ENCODE measurements around the gene CD3D. TPM values are rescaled to one million over a fixed set of nuclear protein-coding genes. Genes with fewer than 3 reads are reported as not detected.

Gene CD3D
- total RNA-seq, 1 donor from 2014 or later, result 0.61 TPM

DNA sequence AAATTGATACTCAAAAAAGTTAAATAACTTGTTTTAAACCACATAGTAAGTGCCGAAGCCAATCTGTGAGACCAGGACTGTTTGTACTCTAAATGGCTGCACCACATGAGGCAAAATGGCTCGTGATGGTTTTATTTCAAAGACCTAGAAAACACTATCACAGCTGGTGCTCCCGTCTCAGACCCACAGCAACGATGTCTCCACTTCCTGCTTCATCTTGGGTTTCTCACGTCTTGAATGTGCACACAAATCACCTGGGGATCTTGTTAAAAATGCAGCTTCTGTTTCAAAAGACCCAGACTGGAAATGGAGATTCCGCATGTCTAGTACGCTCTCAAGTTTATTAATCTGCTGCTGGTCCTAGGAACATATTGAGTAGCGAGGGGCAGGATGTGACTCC lies 36.8 kb downstream of the CD3D start:
- no peaks in the 10 kb centered on the region for H3K36me3 Mint-ChIP-seq (ENCODE audit: low read depth, unreplicated experiment)
- Histone ChIP-seq H3K36me3 (ENCODE audit: insufficient read depth, low read length) (no peaks in the 10 kb centered on the region), H2AFZ (ENCODE audit: low read depth, low read length) (no peak overlapping the region), H3K79me2 (ENCODE audit: insufficient read depth, low read length) (no peaks in the 10 kb centered on the region), H3K4me3 (ENCODE audit: insufficient read depth, low read depth, low read length) (no peak overlapping the region), H3K9me3 (ENCODE audit: insufficient read depth, low read depth, low read length) (no peaks in the 10 kb centered on the region), H3K4me2 (ENCODE audit: low read length) (no peak overlapping the region), H3K4me1 (ENCODE audit: insufficient read depth, low read length) (no peaks in the 10 kb centered on the region), H3K27ac (ENCODE audit: low read depth, low read length) (no peak overlapping the region), H3K27me3 (ENCODE audit: insufficient read depth, low read length) (peaks cover 2% of the 10 kb centered on the region), H3K9ac (ENCODE audit: low read length) (no peak overlapping the region), H4K20me1 (ENCODE audit: insufficient read depth, low read length) (no peaks in the 10 kb centered on the region)
- TF ChIP-seq, protein P1, sequence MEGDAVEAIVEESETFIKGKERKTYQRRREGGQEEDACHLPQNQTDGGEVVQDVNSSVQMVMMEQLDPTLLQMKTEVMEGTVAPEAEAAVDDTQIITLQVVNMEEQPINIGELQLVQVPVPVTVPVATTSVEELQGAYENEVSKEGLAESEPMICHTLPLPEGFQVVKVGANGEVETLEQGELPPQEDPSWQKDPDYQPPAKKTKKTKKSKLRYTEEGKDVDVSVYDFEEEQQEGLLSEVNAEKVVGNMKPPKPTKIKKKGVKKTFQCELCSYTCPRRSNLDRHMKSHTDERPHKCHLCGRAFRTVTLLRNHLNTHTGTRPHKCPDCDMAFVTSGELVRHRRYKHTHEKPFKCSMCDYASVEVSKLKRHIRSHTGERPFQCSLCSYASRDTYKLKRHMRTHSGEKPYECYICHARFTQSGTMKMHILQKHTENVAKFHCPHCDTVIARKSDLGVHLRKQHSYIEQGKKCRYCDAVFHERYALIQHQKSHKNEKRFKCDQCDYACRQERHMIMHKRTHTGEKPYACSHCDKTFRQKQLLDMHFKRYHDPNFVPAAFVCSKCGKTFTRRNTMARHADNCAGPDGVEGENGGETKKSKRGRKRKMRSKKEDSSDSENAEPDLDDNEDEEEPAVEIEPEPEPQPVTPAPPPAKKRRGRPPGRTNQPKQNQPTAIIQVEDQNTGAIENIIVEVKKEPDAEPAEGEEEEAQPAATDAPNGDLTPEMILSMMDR (IDR thresholded peaks at IDR 0.05; ENCODE audit: insufficient read depth, low read depth, low read length), result no peak
- no peak for TF ChIP-seq EZH2 (IDR thresholded peaks at IDR 0.05; ENCODE audit: insufficient read depth, low read length)
- DNase-seq (ENCODE audit: low read depth) (no peak), FAIRE-seq (no peak)
- H3K27ac Mint-ChIP-seq (ENCODE audit: unreplicated experiment), result no peak overlapping the region
- peaks cover 6% of the 10 kb centered on the region for H3K4me1 Mint-ChIP-seq (ENCODE audit: low read depth, unreplicated experiment)
- H3K9me3 Mint-ChIP-seq (ENCODE audit: unreplicated experiment), result no peaks in the 10 kb centered on the region
- H3K4me3 Mint-ChIP-seq (ENCODE audit: unreplicated experiment), result no peak overlapping the region
- H3K27me3 Mint-ChIP-seq (ENCODE audit: low read depth, unreplicated experiment), result peaks cover 23% of the 10 kb centered on the region

DNA sequence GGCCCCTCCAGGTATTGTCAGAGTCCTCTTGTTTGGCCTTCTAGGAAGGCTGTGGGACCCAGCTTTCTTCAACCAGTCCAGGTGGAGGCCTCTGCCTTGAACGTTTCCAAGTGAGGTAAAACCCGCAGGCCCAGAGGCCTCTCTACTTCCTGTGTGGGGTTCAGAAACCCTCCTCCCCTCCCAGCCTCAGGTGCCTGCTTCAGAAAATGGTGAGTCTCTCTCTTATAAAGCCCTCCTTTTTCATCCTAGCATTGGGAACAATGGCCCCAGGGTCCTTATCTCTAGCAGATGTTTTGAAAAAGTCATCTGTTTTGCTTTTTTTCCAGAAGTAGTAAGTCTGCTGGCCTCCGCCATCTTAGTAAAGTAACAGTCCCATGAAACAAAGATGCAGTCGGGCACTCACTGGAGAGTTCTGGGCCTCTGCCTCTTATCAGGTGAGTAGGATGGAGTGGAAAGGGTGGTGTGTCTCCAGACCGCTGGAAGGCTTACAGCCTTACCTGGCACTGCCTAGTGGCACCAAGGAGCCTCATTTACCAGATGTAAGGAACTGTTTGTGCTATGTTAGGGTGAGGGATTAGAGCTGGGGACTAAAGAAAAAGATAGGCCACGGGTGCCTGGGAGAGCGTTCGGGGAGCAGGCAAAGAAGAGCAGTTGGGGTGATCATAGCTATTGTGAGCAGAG lies 37.8 kb downstream of the CD3D start, which contains the start of gene CD3E:
Gene CD3E (plus strand): TSS at position 163 of the 681 bp plus-strand sequence. CDS start 223 bp downstream, at position 386.
- Mint-ChIP-seq H3K27ac (ENCODE audit: unreplicated experiment) (peak within 1 kb of the TSS; percentile 27), H3K9me3 (ENCODE audit: unreplicated experiment) (no peaks in the 10 kb centered on the region), H3K4me3 (ENCODE audit: unreplicated experiment) (no peak within 1 kb of the TSS), H3K36me3 (ENCODE audit: low read depth, unreplicated experiment) (no peaks in the 10 kb centered on the region), H3K27me3 (ENCODE audit: low read depth, unreplicated experiment) (peaks cover 33% of the 10 kb centered on the region), H3K4me1 (ENCODE audit: low read depth, unreplicated experiment) (peaks cover 6% of the 10 kb centered on the region)
- Histone ChIP-seq H3K79me2 (ENCODE audit: insufficient read depth, low read length) (no peaks in the 10 kb centered on the region), H3K27me3 (ENCODE audit: insufficient read depth, low read length) (peaks cover 4% of the 10 kb centered on the region), H3K4me3 (ENCODE audit: insufficient read depth, low read depth, low read length) (no peak within 1 kb of the TSS), H3K9ac (ENCODE audit: low read length) (no peak within 1 kb of the TSS), H3K4me1 (ENCODE audit: insufficient read depth, low read length) (no peaks in the 10 kb centered on the region), H3K36me3 (ENCODE audit: insufficient read depth, low read length) (no peaks in the 10 kb centered on the region), H3K9me3 (ENCODE audit: insufficient read depth, low read depth, low read length) (no peaks in the 10 kb centered on the region), H4K20me1 (ENCODE audit: insufficient read depth, low read length) (no peaks in the 10 kb centered on the region), H2AFZ (ENCODE audit: low read depth, low read length) (no peak within 1 kb of the TSS), H3K4me2 (ENCODE audit: low read length) (no peak within 1 kb of the TSS), H3K27ac (ENCODE audit: low read depth, low read length) (no peak within 1 kb of the TSS)
- TF ChIP-seq, protein P1 (IDR thresholded peaks at IDR 0.05; ENCODE audit: insufficient read depth, low read depth, low read length), result no peak
- TF ChIP-seq EZH2 (IDR thresholded peaks at IDR 0.05; ENCODE audit: insufficient read depth, low read length), result no peak
- FAIRE-seq (no peak), DNase-seq (ENCODE audit: low read depth) (no peak)

DNA sequence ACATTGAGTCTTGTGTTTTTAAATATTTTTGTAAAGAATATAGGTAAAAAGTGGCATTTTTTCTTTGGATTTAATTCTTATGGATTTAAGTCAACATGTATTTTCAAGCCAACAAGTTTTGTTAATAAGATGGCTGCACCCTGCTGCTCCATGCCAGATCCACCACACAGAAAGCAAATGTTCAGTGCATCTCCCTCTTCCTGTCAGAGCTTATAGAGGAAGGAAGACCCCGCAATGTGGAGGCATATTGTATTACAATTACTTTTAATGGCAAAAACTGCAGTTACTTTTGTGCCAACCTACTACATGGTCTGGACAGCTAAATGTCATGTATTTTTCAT lies 38.3 kb downstream of the CD3D start:
- Histone ChIP-seq H3K27ac (ENCODE audit: low read depth, low read length) (no peak overlapping the region), H3K36me3 (ENCODE audit: insufficient read depth, low read length) (no peaks in the 10 kb centered on the region), H3K9ac (ENCODE audit: low read length) (no peak overlapping the region), H3K4me3 (ENCODE audit: insufficient read depth, low read depth, low read length) (no peak overlapping the region), H2AFZ (ENCODE audit: low read depth, low read length) (no peak overlapping the region), H3K9me3 (ENCODE audit: insufficient read depth, low read depth, low read length) (no peaks in the 10 kb centered on the region), H3K4me2 (ENCODE audit: low read length) (no peak overlapping the region), H3K4me1 (ENCODE audit: insufficient read depth, low read length) (no peaks in the 10 kb centered on the region), H3K79me2 (ENCODE audit: insufficient read depth, low read length) (no peaks in the 10 kb centered on the region), H3K27me3 (ENCODE audit: insufficient read depth, low read length) (peaks cover 4% of the 10 kb centered on the region), H4K20me1 (ENCODE audit: insufficient read depth, low read length) (no peaks in the 10 kb centered on the region)
- Mint-ChIP-seq H3K36me3 (ENCODE audit: low read depth, unreplicated experiment) (no peaks in the 10 kb centered on the region), H3K4me3 (ENCODE audit: unreplicated experiment) (no peak overlapping the region), H3K27ac (ENCODE audit: unreplicated experiment) (no peak overlapping the region), H3K4me1 (ENCODE audit: low read depth, unreplicated experiment) (peaks cover 6% of the 10 kb centered on the region), H3K27me3 (ENCODE audit: low read depth, unreplicated experiment) (peaks cover 36% of the 10 kb centered on the region), H3K9me3 (ENCODE audit: unreplicated experiment) (no peaks in the 10 kb centered on the region)
- no peak for FAIRE-seq
- no peak for DNase-seq (ENCODE audit: low read depth)
- TF ChIP-seq, protein P1 (IDR thresholded peaks at IDR 0.05; ENCODE audit: insufficient read depth, low read depth, low read length), result no peak
- no peak for TF ChIP-seq EZH2 (IDR thresholded peaks at IDR 0.05; ENCODE audit: insufficient read depth, low read length)

Measured in astrocyte (in vitro differentiated cells and primary cell).